IPS DF 4.7 (cell line): ENCODE measurements around the gene SMPD2.

ENCODE experiments used
- DNase-seq: peaks from one replicate; pipeline ENCODE4 v3.0.0-alpha.2; 2013; ENCODE audit warnings: low spot score; ENCODE audit errors: extremely low read depth

SMPD2 gene

GRCh38 chr6:109447087-109447486, 6.6 kb downstream of the SMPD2 start:
- DNase-seq, result no peak

- no peak for DNase-seq
Measured at GRCh38 chr6:109447878-109448555, 7.5 kb downstream of the SMPD2 start.

- no peak for DNase-seq
Measured at GRCh38 chr6:109448615-109449014, 8.1 kb downstream of the SMPD2 start.

GRCh38 chr6:109449064-109449794, 8.7 kb downstream of the SMPD2 start:
- DNase-seq, result no peak

- no peak for DNase-seq
Measured at GRCh38 chr6:109449795-109450673, 9.5 kb downstream of the SMPD2 start.

GRCh38 chr6:109450801-109451200, 10.3 kb downstream of the SMPD2 start:
- DNase-seq, result no peak

- no peak for DNase-seq
Measured at GRCh38 chr6:109451376-109451775, 10.9 kb downstream of the SMPD2 start.

- DNase-seq, result no peak
Measured at GRCh38 chr6:109452181-109452580, 11.7 kb downstream of the SMPD2 start.

- no peak for DNase-seq
Measured at GRCh38 chr6:109453156-109453555, 12.6 kb downstream of the SMPD2 start.

GRCh38 chr6:109453594-109454495, 13.3 kb downstream of the SMPD2 start:
- no peak for DNase-seq

GRCh38 chr6:109454496-109455436, 14.2 kb downstream of the SMPD2 start:
- DNase-seq, result no peak

- no peak for DNase-seq
Measured at GRCh38 chr6:109455437-109456110, 15.1 kb downstream of the SMPD2 start, which contains the start of gene MICAL1. Gene MICAL1 (minus strand): TSS chr6:109455772. CDS start chr6:109454196, 1,576 bp downstream.

- no peak for DNase-seq
Measured at GRCh38 chr6:109456111-109456583, 15.6 kb downstream of the SMPD2 start.

GRCh38 chr6:109456710-109457561, 16.4 kb downstream of the SMPD2 start:
- DNase-seq, result no peak

- DNase-seq, result no peak
Measured at GRCh38 chr6:109457562-109457996, 17.1 kb downstream of the SMPD2 start.

- DNase-seq, result no peak
Measured at GRCh38 chr6:109458774-109459531, 18.4 kb downstream of the SMPD2 start.

- no peak for DNase-seq
Measured at GRCh38 chr6:109460161-109460829, 19.8 kb downstream of the SMPD2 start.
